ENCODE data around the gene DNAJB14. TPM values are rescaled to one million over a fixed set of nuclear protein-coding genes. Genes with fewer than 3 reads are reported as not detected.

Gene DNAJB14
- total RNA-seq, 1 experiment from 2014 or later = 15.2 TPM

DNA sequence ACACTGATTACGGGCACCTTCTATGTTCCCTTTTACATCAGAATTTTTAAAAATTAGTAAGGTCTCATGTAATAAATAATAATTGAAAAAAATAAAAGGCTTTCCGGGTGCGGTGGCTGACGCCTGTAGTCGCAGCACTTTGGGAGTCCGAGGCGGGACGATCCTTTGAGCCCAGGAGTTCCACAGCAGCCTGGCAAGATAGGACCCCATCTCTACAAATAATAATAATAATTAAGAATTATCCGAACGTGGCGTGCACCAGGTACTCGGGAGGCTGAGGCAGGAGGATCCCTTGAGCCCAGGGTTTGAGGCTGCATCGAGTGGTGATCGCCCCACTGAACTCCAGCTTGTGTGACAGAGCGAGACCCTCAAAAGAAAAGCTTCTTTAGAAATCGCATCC lies 51.4 kb downstream of the DNAJB14 start:
- no peak for DNase-seq

DNA sequence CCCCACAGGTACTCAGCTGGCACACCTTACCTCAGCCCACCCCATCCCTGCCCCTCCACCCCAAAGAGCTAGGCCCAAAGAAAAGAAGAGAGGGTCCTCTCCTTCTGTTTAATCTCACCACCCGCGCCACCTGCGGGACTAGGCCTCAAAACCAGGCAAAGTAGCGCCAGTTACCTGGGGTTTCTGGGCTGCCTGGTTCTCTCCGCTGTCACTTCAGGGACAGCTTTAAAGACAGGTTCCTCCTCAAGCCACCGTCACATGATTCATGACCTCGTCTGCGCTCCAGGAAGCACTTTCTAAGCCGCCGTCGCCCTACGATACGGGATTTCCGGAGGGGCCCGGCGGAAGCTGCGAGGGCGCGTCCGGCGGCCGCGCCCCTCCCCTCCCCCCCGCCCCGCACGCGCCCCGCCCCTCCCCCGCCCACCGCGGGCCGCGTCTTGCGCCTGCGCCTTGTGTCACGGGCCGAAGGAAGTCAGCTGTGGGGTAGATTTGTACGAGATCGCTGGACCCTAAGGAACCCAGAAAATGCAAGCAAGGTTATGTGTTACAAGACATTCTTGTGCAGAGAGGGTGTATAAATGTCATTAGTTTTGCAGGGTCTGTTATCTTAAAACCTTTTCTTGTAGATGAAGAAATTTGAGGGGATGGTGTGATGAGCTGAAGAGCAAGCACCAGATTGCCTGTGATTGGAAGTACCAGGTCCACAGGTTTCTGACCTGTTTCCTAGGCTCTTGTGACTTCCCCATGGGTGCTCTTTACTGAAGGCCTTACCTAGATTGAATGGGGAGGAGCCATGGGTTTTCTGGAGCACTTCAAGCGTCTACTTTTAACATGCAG lies 52.0 kb downstream of the DNAJB14 start, which contains the start of gene LAMTOR3:
LAMTOR3 (minus strand) TSS at position 267 of the 837 bp plus-strand sequence. CDS start 464 bp downstream, outside the sequence.
- Histone ChIP-seq H3K36me3 (replicated peaks; ENCODE audit: control insufficient read depth, insufficient read depth, low read length) (no peaks in the 10 kb centered on the region), H3K27me3 (ENCODE audit: control insufficient read depth, insufficient read depth, low read length) (no peaks in the 10 kb centered on the region), H3K4me3 (ENCODE audit: insufficient read depth, low read depth, low read length) (peak within 1 kb of the TSS; percentile 66)
- peak; percentile 91 for DNase-seq

More for the DNA sequence above, 51.4 kb downstream of the DNAJB14 start:
- H3K4me3 ChIP-seq (ENCODE audit: insufficient read depth, low read depth, low read length) = peak overlapping the region; percentile 31; the same call in 1 of the 2 replicates
- H3K27me3 ChIP-seq (ENCODE audit: control insufficient read depth, insufficient read depth, low read length) = no peaks in the 10 kb centered on the region
- H3K36me3 ChIP-seq (replicated peaks; ENCODE audit: control insufficient read depth, insufficient read depth, low read length) = no peaks in the 10 kb centered on the region

DNA sequence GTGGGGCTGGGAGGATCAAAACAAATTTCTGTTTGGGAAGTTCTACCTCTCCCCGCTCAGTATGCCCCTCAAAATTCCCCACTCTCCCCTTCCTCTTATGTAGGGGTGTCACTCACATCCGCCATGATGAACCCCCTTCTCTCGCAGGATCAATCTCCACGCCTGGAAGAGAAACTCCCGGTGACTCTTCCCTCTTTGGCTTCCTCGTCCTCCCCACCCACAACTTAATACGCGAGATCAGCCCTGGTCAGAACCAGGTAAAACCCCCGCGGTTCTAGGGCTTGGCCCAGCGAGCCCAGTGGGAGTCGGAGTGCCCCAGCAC lies 52.6 kb downstream of the DNAJB14 start:
- no peak for DNase-seq
- peak overlapping the region; percentile 66 for H3K4me3 ChIP-seq (ENCODE audit: insufficient read depth, low read depth, low read length)
- H3K27me3 ChIP-seq (ENCODE audit: control insufficient read depth, insufficient read depth, low read length) = no peaks in the 10 kb centered on the region
- no peaks in the 10 kb centered on the region for H3K36me3 ChIP-seq (replicated peaks; ENCODE audit: control insufficient read depth, insufficient read depth, low read length)

DNA sequence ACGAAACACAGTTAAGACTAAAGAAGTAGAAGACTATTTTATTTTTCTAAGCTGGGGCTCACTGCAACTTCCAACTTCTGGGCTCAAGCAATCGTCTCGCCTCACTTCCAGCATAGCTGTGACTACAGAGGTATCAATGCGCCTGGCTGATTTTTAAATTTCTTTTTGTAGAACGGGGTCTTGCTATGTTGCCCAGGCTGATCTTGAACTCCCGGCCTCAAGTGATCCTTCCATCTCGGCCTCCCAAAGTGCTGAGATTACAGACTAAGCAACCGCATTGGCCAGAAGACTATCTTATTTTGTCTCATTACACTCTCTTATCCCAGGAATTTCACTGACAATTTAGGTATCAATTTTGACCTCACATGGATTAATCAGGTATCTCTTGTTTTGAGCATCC lies 53.4 kb downstream of the DNAJB14 start:
- Histone ChIP-seq H3K4me3 (ENCODE audit: insufficient read depth, low read depth, low read length) (no peak overlapping the region; the same call in 1 of the 2 replicates), H3K36me3 (replicated peaks; ENCODE audit: control insufficient read depth, insufficient read depth, low read length) (no peaks in the 10 kb centered on the region), H3K27me3 (ENCODE audit: control insufficient read depth, insufficient read depth, low read length) (no peaks in the 10 kb centered on the region)
- DNase-seq = no peak

DNA sequence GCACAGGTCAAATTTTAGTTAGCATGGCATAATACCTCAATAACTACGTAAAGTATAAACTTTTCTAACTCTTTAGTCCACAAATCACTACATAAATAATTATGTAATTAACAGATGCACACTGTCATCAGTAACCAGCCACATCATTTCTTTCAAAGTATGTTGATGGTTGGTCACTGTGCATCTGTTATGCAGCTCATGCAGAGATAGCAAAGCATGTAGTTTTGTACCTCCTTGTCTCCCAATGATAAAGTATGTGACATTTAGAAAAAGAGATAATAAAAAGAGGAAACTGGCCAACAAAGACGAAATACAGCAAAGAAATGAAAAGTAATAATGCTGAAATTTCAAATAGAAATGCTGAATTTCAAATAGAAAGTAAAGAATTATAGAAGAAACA lies 55.1 kb downstream of the DNAJB14 start:
- no peak for DNase-seq
- no peaks in the 10 kb centered on the region for H3K36me3 ChIP-seq (replicated peaks; ENCODE audit: control insufficient read depth, insufficient read depth, low read length)
- no peak overlapping the region for H3K4me3 ChIP-seq (ENCODE audit: insufficient read depth, low read depth, low read length)
- no peaks in the 10 kb centered on the region for H3K27me3 ChIP-seq (ENCODE audit: control insufficient read depth, insufficient read depth, low read length)

DNA sequence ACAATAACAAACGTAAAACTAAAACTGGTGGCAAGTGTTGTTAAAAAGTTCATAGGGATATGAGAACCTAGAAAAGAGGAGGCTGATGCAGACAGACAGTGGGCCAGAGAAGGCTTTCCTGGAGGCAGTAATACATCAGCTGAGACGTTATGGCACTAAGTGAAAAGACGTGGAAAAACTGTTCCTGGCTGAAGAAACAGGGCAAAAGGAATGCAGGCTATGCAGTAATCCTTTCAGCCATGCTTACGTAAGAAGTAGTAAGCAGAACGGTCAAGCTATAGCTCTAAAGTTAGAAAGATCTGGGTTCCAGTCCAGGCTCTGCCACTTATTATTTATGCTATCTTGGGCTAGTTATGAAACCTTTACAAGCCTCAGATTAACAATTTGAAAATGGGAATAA lies 58.6 kb downstream of the DNAJB14 start:
- Histone ChIP-seq H3K4me3 (ENCODE audit: insufficient read depth, low read depth, low read length) (no peak overlapping the region), H3K36me3 (replicated peaks; ENCODE audit: control insufficient read depth, insufficient read depth, low read length) (no peaks in the 10 kb centered on the region), H3K27me3 (ENCODE audit: control insufficient read depth, insufficient read depth, low read length) (no peaks in the 10 kb centered on the region)
- no peak for DNase-seq

DNA sequence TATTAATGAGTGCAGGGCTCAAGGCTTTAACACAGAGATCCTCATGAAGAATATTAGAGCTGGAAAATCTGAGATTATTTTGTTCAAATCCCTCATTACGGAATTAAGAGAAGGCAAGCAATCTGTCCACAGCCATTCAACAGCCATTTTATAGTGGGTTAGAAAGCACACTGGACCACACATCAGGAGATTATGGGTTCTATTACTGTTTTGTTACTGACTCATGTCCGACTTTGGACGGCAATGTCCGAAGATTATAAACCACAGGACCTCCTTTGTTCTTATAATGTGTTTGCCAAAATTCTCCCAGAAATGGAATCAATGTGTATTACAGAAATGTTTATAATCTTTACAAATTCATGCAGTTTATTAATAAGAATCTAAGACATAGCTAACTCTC lies 60.3 kb downstream of the DNAJB14 start:
- no peak for DNase-seq
- H3K4me3 ChIP-seq (ENCODE audit: insufficient read depth, low read depth, low read length) = no peak overlapping the region
- no peaks in the 10 kb centered on the region; the same call in 1 of the 2 replicates for H3K36me3 ChIP-seq (replicated peaks; ENCODE audit: control insufficient read depth, insufficient read depth, low read length)
- H3K27me3 ChIP-seq (ENCODE audit: control insufficient read depth, insufficient read depth, low read length) = no peaks in the 10 kb centered on the region

DNA sequence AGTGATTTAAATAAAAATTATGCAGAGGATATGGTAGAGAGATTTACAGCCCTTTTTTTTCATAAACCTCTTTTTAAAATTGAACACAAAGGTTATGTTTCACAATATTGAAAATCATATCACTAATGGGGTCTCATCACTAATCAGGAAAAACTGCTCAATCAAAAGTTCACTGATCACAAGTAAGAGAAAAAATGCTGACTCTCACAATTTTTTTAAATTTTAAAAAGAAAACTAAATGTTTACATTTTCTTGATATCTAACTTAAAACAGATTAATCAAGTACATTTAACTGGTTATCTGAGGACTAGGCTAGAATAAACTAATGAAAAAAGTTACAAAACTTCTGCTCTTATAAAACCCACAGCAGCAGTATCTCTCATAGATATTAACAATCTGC lies 60.7 kb downstream of the DNAJB14 start:
- no peak for DNase-seq
- Histone ChIP-seq H3K27me3 (ENCODE audit: control insufficient read depth, insufficient read depth, low read length) (no peaks in the 10 kb centered on the region), H3K36me3 (replicated peaks; ENCODE audit: control insufficient read depth, insufficient read depth, low read length) (no peaks in the 10 kb centered on the region; the same call in 1 of the 2 replicates), H3K4me3 (ENCODE audit: insufficient read depth, low read depth, low read length) (no peak overlapping the region)

DNA sequence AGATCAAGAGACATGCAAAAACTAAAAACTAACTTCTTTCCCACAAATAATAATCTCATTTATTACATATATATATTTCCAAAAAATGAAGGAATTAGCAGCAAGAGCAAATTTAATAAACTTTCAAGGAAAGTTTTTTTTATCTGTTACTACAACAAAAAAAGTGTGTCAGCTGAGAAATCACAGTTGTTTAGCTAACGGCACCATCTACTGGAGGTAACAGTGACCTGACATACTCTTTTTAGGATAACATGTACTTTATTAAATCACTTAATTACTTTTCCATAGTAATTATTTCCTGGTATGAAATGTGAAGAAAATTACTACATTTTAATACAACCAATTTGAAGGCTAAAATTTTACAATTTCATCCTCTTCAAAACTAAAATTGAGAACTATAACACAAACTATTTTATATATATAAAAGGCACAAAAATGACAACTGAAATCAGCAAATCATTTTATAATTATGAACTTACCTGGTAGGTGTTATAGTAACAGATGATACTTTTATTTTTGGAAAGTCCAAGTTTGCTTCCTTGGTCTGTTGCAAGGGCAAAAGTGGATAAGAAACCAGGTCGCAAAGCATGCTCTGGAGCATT lies 61.3 kb downstream of the DNAJB14 start:
- Histone ChIP-seq H3K27me3 (ENCODE audit: control insufficient read depth, insufficient read depth, low read length) (no peaks in the 10 kb centered on the region), H3K36me3 (replicated peaks; ENCODE audit: control insufficient read depth, insufficient read depth, low read length) (peaks cover 1% of the 10 kb centered on the region), H3K4me3 (ENCODE audit: insufficient read depth, low read depth, low read length) (no peak overlapping the region)
- peak; percentile 22 for DNase-seq

DNA sequence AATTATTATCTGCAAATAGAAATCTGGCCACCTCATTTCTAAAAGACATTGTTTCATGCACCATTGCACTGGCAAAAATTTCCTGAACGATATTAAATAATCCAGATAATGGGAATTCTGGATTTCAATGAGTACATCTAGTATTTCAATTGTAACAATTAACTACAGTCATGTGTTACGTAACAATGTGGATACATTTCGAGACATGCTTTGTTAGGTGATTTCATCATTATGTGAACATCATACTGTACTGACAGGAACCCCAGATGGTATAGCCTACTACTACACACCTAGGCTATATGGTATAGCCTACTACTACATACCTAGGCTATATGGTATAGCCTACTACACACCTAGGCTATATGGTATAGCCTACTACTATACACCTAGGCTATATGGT lies 67.0 kb downstream of the DNAJB14 start:
- no peak for DNase-seq
- peaks cover 1% of the 10 kb centered on the region for H3K36me3 ChIP-seq (replicated peaks; ENCODE audit: control insufficient read depth, insufficient read depth, low read length)
- no peak overlapping the region for H3K4me3 ChIP-seq (ENCODE audit: insufficient read depth, low read depth, low read length)
- H3K27me3 ChIP-seq (ENCODE audit: control insufficient read depth, insufficient read depth, low read length) = no peaks in the 10 kb centered on the region

DNA sequence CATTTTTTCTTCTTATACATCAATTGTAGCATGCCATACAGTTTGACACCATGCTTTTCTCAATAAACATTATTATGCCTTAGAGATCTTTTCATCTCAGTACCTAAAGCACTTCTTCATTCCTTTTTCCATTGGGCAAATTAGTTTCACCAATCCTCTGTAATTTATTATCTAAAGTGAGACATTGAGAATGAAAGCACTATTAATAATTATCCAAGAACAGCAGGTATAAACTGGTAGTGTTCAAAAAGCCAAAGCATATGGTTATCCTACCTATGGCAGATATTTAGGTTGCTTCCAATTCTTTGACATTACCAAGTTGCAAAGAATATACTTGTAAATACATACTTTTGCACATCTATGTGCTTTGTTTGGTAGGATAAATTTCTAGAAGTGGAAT lies 67.8 kb downstream of the DNAJB14 start:
- no peaks in the 10 kb centered on the region for H3K27me3 ChIP-seq (ENCODE audit: control insufficient read depth, insufficient read depth, low read length)
- H3K36me3 ChIP-seq (replicated peaks; ENCODE audit: control insufficient read depth, insufficient read depth, low read length) = peaks cover 1% of the 10 kb centered on the region
- H3K4me3 ChIP-seq (ENCODE audit: insufficient read depth, low read depth, low read length) = no peak overlapping the region
- no peak for DNase-seq

DNA sequence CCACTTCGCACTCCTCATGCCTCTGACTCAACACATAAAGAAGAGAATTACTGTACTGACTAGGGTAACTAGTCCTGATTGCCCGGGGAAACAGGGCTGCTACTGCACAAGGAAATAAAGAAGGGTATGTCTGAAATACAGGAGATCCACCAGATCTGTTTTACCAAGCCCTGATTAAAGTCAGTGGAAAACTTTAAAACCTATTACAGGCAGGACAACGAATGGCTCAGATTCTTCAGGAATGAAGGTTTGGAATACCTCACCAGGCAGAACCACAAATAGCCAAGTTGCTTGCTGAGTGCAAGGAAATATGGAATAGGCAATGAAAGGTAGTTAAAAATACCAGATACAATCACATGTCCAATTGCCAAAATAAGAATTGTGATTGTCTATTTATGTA lies 69.5 kb downstream of the DNAJB14 start:
- no peak overlapping the region for H3K4me3 ChIP-seq (ENCODE audit: insufficient read depth, low read depth, low read length)
- no peaks in the 10 kb centered on the region for H3K27me3 ChIP-seq (ENCODE audit: control insufficient read depth, insufficient read depth, low read length)
- DNase-seq = no peak
- H3K36me3 ChIP-seq (replicated peaks; ENCODE audit: control insufficient read depth, insufficient read depth, low read length) = peaks cover 1% of the 10 kb centered on the region; the same call in 1 of the 2 replicates

DNA sequence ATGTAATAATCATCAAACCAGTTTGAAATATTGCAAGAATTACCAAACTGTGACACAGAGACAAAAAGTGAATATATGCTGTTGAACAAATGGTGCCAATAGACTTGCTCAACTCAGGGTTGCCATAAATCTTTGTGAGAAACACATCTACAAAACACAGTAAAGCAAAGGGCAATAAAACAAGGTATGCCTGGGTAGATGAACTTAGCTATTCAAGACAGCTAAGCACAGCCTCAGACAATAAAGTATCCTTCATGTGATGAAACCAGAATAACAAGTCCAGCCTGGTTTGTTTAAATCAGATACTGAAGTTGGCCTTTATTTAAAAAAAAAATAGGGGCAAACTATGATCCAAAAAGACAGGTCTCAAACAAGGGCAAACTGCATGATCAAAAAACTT lies 71.3 kb downstream of the DNAJB14 start:
- DNase-seq = no peak
- H3K27me3 ChIP-seq (ENCODE audit: control insufficient read depth, insufficient read depth, low read length) = no peaks in the 10 kb centered on the region
- no peaks in the 10 kb centered on the region for H3K36me3 ChIP-seq (replicated peaks; ENCODE audit: control insufficient read depth, insufficient read depth, low read length)
- H3K4me3 ChIP-seq (ENCODE audit: insufficient read depth, low read depth, low read length) = no peak overlapping the region

DNA sequence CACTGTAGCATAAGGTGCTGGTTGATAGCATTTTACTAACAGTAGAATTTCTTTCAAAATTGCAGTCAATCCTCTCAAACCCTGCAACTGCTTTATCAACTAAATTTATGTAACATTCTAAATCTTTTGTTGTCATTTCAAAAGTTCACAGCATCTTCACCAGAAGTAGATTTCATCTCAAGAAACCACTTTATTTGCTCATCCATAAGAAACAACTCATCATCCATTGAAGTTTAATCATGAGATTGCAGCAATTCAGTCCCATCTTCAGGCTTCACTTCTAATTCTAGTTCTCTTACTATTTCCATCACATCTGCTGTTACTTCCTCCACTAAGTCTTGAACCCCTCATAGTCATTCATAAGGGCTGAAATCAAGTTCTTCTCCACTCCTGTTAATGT lies 73.8 kb downstream of the DNAJB14 start:
- H3K4me3 ChIP-seq (ENCODE audit: insufficient read depth, low read depth, low read length) = no peak overlapping the region
- H3K36me3 ChIP-seq (replicated peaks; ENCODE audit: control insufficient read depth, insufficient read depth, low read length) = no peaks in the 10 kb centered on the region
- no peak for DNase-seq
- no peaks in the 10 kb centered on the region for H3K27me3 ChIP-seq (ENCODE audit: control insufficient read depth, insufficient read depth, low read length)

DNA sequence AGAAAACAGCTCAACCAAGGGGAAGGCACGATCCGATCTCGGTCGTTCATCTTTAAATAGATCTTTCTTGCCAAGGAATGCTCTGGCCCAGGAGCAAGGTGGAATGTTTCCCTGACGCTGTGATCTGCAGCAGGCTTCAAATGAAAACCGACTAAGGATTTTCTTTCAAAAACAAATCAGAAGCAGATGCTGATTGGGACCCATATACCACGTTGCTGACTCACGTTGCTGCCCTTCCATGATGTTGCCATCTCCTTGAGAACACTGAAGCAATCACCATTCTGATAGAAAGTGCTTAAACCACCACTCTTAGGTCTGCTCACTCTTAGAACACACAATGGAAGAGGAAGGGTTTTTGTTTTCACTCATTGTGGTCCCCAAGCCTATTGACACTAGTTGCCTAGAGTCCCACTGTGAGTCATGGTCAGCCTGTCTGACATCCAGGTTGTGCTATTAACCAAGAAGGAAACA lies 78.3 kb downstream of the DNAJB14 start:
- DNase-seq = peak; percentile 4
- no peak overlapping the region for H3K4me3 ChIP-seq (ENCODE audit: insufficient read depth, low read depth, low read length)

More for the DNA sequence above, 78.3 kb downstream of the DNAJB14 start:
- Histone ChIP-seq H3K36me3 (replicated peaks; ENCODE audit: control insufficient read depth, insufficient read depth, low read length) (no peaks in the 10 kb centered on the region), H3K27me3 (ENCODE audit: control insufficient read depth, insufficient read depth, low read length) (no peaks in the 10 kb centered on the region)
